ENCODE results near the gene RETN. TPM values are rescaled to one million over a fixed set of nuclear protein-coding genes. Genes with fewer than 3 reads are reported as not detected.
A peak's percentile ranks its signal among the peaks of the same experiment; 100 is the strongest.

Gene RETN
- total RNA-seq, 1 donor from 2014 or later, result not detected

DNA sequence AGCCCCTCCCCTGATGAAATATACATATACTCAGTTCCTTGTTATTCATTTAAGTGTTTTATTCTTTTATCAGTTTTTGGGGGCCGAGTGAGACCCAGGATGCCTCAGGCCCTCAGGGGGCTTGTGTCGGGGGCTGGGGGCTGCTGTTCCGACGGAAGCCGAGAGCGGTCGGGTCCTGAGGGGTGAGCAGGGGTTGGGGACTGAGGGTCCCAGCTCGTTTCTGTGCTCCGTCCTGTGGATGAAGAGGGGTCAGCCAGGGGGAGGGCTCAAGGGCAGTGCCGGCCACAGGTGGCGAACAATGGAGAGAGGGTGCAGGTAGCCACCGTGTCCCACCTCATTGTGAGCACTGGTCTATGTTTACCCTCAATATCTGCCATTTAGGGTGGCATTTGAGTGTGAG, 37.3 kb upstream of the RETN start:
- no peak overlapping the region for H3K27ac Mint-ChIP-seq
- intact Hi-C loops (cut with micrococcal nuclease), result no loop called here
- peaks cover 16% of the 10 kb centered on the region for H3K36me3 Mint-ChIP-seq (ENCODE audit: low read depth)
- H3K4me3 Mint-ChIP-seq (ENCODE audit: low read depth), result peak overlapping the region; percentile 22
- DNase-seq (ENCODE audit: low spot score), result no peak
- peaks cover 24% of the 10 kb centered on the region for H3K4me1 Mint-ChIP-seq (ENCODE audit: low read depth)
- H3K9me3 Mint-ChIP-seq, result no peaks in the 10 kb centered on the region
- H3K27me3 Mint-ChIP-seq (ENCODE audit: low read depth), result no peaks in the 10 kb centered on the region

DNA sequence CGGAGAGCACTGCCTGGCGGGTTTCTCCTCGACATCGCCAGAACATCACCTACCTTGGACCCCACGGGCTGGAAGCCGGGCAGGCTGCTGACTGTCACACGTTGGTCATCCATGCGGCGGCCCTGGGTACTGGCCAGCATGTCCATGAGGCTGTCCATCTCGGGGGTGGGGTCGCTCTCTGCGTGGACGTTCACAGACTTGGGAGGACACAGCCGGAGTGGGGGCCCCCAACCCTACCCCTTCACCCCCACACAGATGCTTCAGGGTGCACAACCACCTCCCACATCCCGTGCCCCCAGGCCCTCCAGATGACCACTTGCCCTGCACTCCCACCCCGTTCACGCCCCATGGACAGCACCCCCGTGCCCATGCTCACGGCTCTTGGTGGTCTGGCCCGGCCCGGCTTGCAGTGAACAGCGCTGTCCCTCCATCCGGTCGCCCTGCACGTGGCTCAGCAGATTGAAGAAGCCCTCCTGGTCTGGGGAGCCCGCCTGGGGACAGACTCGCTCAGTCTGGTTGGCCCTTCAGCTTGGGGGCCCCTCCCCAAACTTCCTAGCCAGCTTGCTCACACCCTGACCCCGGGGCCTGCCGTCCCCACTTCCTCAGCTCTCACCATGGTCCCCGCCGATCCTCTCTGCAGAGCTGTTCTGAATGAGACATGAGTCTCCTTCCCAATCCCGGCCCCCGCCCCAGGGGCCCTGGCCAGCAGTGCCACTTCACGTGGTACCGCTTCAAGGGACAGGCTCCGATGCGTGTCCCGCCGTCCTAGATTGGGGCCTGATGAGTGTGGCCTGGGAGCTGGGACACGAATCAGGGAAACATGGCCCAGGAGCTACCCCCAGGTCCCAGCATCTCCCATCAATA, 36.3 kb upstream of the RETN start:
- no peak overlapping the region for H3K4me3 Mint-ChIP-seq (ENCODE audit: low read depth)
- no peak for DNase-seq (ENCODE audit: low spot score)
- H3K9me3 Mint-ChIP-seq, result no peaks in the 10 kb centered on the region
- no peaks in the 10 kb centered on the region for H3K27me3 Mint-ChIP-seq (ENCODE audit: low read depth)
- intact Hi-C loops (cut with micrococcal nuclease), result no loop called here
- H3K27ac Mint-ChIP-seq, result no peak overlapping the region
- H3K36me3 Mint-ChIP-seq (ENCODE audit: low read depth), result peaks cover 10% of the 10 kb centered on the region
- peaks cover 24% of the 10 kb centered on the region for H3K4me1 Mint-ChIP-seq (ENCODE audit: low read depth)

- Mint-ChIP-seq H3K36me3 (ENCODE audit: low read depth) (peaks cover 10% of the 10 kb centered on the region), H3K9me3 (no peaks in the 10 kb centered on the region), H3K4me1 (ENCODE audit: low read depth) (peaks cover 18% of the 10 kb centered on the region), H3K4me3 (ENCODE audit: low read depth) (no peak within 1 kb of the TSS), H3K27me3 (ENCODE audit: low read depth) (no peaks in the 10 kb centered on the region), H3K27ac (no peak within 1 kb of the TSS)
- no peak for DNase-seq (ENCODE audit: low spot score)
- intact Hi-C loops (cut with micrococcal nuclease), result no loop called here
Measured at GRCh38 chr19:7633698-7634097, 35.2 kb upstream of the RETN start, which contains the start of gene PCP2. Gene PCP2, minus strand, starts transcription at chr19:7633719. Its CDS starts 262 bp downstream, at chr19:7633457.

DNA sequence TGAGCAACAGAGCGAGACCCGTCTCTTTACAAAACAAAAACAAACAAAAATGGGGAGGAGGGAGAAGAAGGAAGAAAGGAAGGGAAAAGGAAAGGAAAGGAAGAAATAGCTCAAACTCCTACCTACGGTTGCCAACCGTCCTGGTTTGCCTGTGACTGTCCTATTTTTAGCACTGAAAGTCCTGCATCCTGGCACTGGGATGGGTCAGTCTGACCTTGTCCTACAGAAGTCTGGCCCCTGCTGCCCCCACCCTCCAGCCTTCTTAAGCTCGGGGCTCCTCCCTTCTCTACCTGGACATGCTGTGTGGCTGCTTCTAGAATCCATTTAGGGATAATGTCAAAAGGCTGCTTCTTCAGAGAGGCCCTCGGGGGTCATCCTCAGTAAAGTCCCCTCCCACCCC, 33.2 kb upstream of the RETN start:
- no peak overlapping the region for H3K27ac Mint-ChIP-seq
- H3K9me3 Mint-ChIP-seq, result no peaks in the 10 kb centered on the region
- H3K4me1 Mint-ChIP-seq (ENCODE audit: low read depth), result peaks cover 18% of the 10 kb centered on the region
- H3K27me3 Mint-ChIP-seq (ENCODE audit: low read depth), result no peaks in the 10 kb centered on the region
- H3K36me3 Mint-ChIP-seq (ENCODE audit: low read depth), result peaks cover 7% of the 10 kb centered on the region
- intact Hi-C loops (cut with micrococcal nuclease), result no loop called here
- DNase-seq (ENCODE audit: low spot score), result no peak
- H3K4me3 Mint-ChIP-seq (ENCODE audit: low read depth), result peak overlapping the region; percentile 81

- H3K27me3 Mint-ChIP-seq (ENCODE audit: low read depth), result no peaks in the 10 kb centered on the region
- DNase-seq (ENCODE audit: low spot score), result no peak
- H3K36me3 Mint-ChIP-seq (ENCODE audit: low read depth), result peaks cover 7% of the 10 kb centered on the region
- peaks cover 14% of the 10 kb centered on the region for H3K4me1 Mint-ChIP-seq (ENCODE audit: low read depth)
- H3K9me3 Mint-ChIP-seq, result no peaks in the 10 kb centered on the region
- intact Hi-C loops (cut with micrococcal nuclease), result no loop called here
- H3K27ac Mint-ChIP-seq, result peak overlapping the region; percentile 79
- peak overlapping the region; percentile 81 for H3K4me3 Mint-ChIP-seq (ENCODE audit: low read depth)
Measured at GRCh38 chr19:7636317-7636690, 32.5 kb upstream of the RETN start.

- no peaks in the 10 kb centered on the region for H3K9me3 Mint-ChIP-seq
- no peaks in the 10 kb centered on the region for H3K27me3 Mint-ChIP-seq (ENCODE audit: low read depth)
- peak; percentile 85 for DNase-seq (ENCODE audit: low spot score)
- peaks cover 7% of the 10 kb centered on the region for H3K36me3 Mint-ChIP-seq (ENCODE audit: low read depth)
- peaks cover 14% of the 10 kb centered on the region for H3K4me1 Mint-ChIP-seq (ENCODE audit: low read depth)
- H3K4me3 Mint-ChIP-seq (ENCODE audit: low read depth), result peak within 1 kb of the TSS; percentile 81
- peak within 1 kb of the TSS; percentile 79 for H3K27ac Mint-ChIP-seq
- intact Hi-C loops (cut with micrococcal nuclease), result no loop called here
Measured at GRCh38 chr19:7636691-7637373, 32.0 kb upstream of the RETN start, which contains the start of gene STXBP2. Gene STXBP2, plus strand, starts transcription at chr19:7637110. Its CDS starts 40 bp downstream, at chr19:7637150.

- DNase-seq (ENCODE audit: low spot score), result no peak
Measured at GRCh38 chr19:7637374-7638256, 31.2 kb upstream of the RETN start.

DNA sequence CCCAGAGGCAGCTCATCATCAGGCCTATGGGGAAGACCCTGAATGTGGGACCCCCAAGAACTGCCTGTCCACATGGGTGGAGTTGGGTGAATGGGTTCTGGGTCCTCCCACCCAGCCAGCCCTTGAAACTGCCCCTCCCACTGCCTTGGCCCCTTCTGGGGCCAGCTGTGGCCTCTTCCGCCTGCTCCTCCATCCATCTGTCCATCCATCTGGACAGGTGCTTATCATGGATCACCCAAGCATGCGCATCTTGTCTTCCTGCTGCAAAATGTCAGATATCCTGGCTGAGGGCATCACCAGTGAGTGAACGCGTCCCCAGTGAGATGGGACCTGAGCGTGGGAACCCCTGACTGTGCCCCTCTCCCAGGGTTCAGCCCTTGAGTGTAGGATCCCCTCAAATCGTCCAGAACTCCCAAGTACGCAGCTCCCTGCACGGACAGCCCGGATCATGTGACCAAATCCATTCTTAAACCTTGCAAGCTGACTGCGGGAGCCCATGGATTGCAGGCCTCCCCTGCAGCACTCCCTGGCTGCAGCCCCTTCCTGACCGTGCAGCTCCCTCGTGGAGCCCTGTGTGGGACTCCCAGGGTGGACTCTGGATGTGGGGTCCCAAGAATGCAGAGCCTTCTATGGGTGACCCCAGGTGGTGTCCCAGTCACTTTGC, 29.9 kb upstream of the RETN start:
- Mint-ChIP-seq H3K9me3 (no peaks in the 10 kb centered on the region), H3K27ac (no peak overlapping the region), H3K4me3 (ENCODE audit: low read depth) (peak overlapping the region; percentile 24), H3K4me1 (ENCODE audit: low read depth) (peaks cover 14% of the 10 kb centered on the region), H3K36me3 (ENCODE audit: low read depth) (peaks cover 14% of the 10 kb centered on the region), H3K27me3 (ENCODE audit: low read depth) (no peaks in the 10 kb centered on the region)
- intact Hi-C loops (cut with micrococcal nuclease), result no loop called here
- no peak for DNase-seq (ENCODE audit: low spot score)

More at GRCh38 chr19:7637374-7638256, 31.2 kb upstream of the RETN start:
- Mint-ChIP-seq H3K27me3 (ENCODE audit: low read depth) (no peaks in the 10 kb centered on the region), H3K4me3 (ENCODE audit: low read depth) (peak overlapping the region; percentile 81), H3K27ac (peak overlapping the region; percentile 73), H3K4me1 (ENCODE audit: low read depth) (peaks cover 14% of the 10 kb centered on the region), H3K36me3 (ENCODE audit: low read depth) (peaks cover 7% of the 10 kb centered on the region), H3K9me3 (no peaks in the 10 kb centered on the region)
- intact Hi-C loops (cut with micrococcal nuclease), result no loop called here

- DNase-seq (ENCODE audit: low spot score), result no peak
- intact Hi-C loops (cut with micrococcal nuclease), result no loop called here
- Mint-ChIP-seq H3K4me3 (ENCODE audit: low read depth) (no peak overlapping the region), H3K4me1 (ENCODE audit: low read depth) (peaks cover 14% of the 10 kb centered on the region), H3K9me3 (no peaks in the 10 kb centered on the region), H3K27ac (no peak overlapping the region), H3K36me3 (ENCODE audit: low read depth) (peaks cover 22% of the 10 kb centered on the region), H3K27me3 (ENCODE audit: low read depth) (no peaks in the 10 kb centered on the region)
Measured at GRCh38 chr19:7639863-7640348, 28.9 kb upstream of the RETN start.

DNA sequence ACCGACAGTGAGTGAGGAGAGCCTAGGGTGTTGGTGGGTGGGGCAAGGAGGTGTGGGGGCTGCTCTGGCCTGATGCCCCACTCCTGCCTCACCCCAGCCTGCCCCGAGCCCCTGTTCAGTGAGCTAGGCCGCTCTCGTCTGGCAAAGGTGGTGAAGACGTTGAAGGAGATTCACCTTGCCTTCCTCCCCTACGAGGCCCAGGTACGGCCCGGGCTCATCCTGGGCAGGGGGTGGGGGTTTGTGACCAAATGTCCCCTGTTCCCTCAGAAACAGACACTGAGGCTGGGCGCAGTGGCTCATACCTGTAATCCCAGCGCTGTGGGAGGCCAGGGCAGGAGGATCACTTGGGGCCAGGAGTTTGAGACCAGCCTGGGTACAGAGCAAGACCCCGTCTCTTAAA, 28.0 kb upstream of the RETN start:
- no peak overlapping the region for H3K4me3 Mint-ChIP-seq (ENCODE audit: low read depth)
- H3K4me1 Mint-ChIP-seq (ENCODE audit: low read depth), result peaks cover 14% of the 10 kb centered on the region

GRCh38 chr19:7641290-7642276, 27.3 kb upstream of the RETN start:
- intact Hi-C loops (cut with micrococcal nuclease), result no loop called here
- Mint-ChIP-seq H3K27ac (no peak overlapping the region), H3K4me3 (ENCODE audit: low read depth) (no peak overlapping the region), H3K9me3 (no peaks in the 10 kb centered on the region), H3K4me1 (ENCODE audit: low read depth) (peaks cover 14% of the 10 kb centered on the region), H3K36me3 (ENCODE audit: low read depth) (peaks cover 26% of the 10 kb centered on the region), H3K27me3 (ENCODE audit: low read depth) (no peaks in the 10 kb centered on the region)
- DNase-seq (ENCODE audit: low spot score), result no peak

More for the DNA sequence above, 28.0 kb upstream of the RETN start:
- no peak overlapping the region for H3K27ac Mint-ChIP-seq
- peaks cover 24% of the 10 kb centered on the region for H3K36me3 Mint-ChIP-seq (ENCODE audit: low read depth)
- H3K27me3 Mint-ChIP-seq (ENCODE audit: low read depth), result no peaks in the 10 kb centered on the region
- no peak for DNase-seq (ENCODE audit: low spot score)
- intact Hi-C loops (cut with micrococcal nuclease), result no loop called here
- H3K9me3 Mint-ChIP-seq, result no peaks in the 10 kb centered on the region
